Tibial nerve (tissue), 4 donors: ENCODE measurements around the gene SLC66A1. TPM values are rescaled to one million over a fixed set of nuclear protein-coding genes. Genes with fewer than 3 reads are reported as not detected.

ENCODE experiments used
- DNase-seq, 2 donors: peaks; one replicate each; pipeline ENCODE4 v3.0.0-alpha.2; 2019; ENCODE audit warnings: low spot score in 2 of 2
- H3K27ac ChIP-seq, 4 donors: fragments of 200-600 bp; sonication (generic) in 3 of 4; one replicate each; pipeline ENCODE4 v1.5.1; 2017 to 2019; ENCODE audit warnings: mild to moderate bottlenecking in 1 of 4
- H3K27me3 ChIP-seq, 2 donors: fragments of 200-600 bp; sonication (generic) in 1 of 2; one replicate each; pipeline versions ENCODE4 v1.5.1 to v1.6.0; 2017 to 2019
- H3K36me3 ChIP-seq, 3 donors: fragments of 200-600 bp; sonication (generic); one replicate each; pipeline ENCODE4 v1.5.1; 2018 to 2019
- H3K4me1 ChIP-seq, 4 donors: fragments of 200-600 bp; sonication (generic) in 3 of 4; one replicate each; pipeline ENCODE4 v1.5.1; 2017 to 2019
- H3K4me3 ChIP-seq, 4 donors: fragments of 200-600 bp; sonication (generic) in 3 of 4; one replicate each; pipeline ENCODE4 v1.5.1; 2017 to 2019; ENCODE audit warnings: mild to moderate bottlenecking in 1 of 4, moderate library complexity in 1 of 4
- H3K9me3 ChIP-seq, 4 donors: fragments of 200-600 bp; sonication (generic) in 3 of 4; one replicate each; pipeline ENCODE4 v1.5.1; 2017 to 2019
- EP300 ChIP-seq, 2 donors: sonication (generic); formaldehyde crosslinking; IDR thresholded peaks; one replicate each; pipeline ENCODE4 v1.6.1; 2017; ENCODE audit warnings: antibody characterized with exemption in 2 of 2, mild to moderate bottlenecking in 1 of 2
- POLR2A ChIP-seq, 2 donors: fragments of 450-650 bp; IDR thresholded peaks; one replicate each; pipeline ENCODE4 v1.6.1; 2017; ENCODE audit warnings: antibody characterized with exemption in 2 of 2, mild to moderate bottlenecking in 2 of 2, moderate library complexity in 2 of 2
- WGBS, 2 donors: methylation state at CpG; one replicate each; pipeline ENCODE4 v1.1.5; 2018; 5-methylcytosine and 5-hydroxymethylcytosine counted together
- total RNA-seq, 4 donors: library from RNA; depleted of rRNA; stranded (reverse); fragments of >200 nt; gene quantifications; one replicate each; pipeline ENCODE4 v1.1.0, GENCODE V29; 2016
- TF ChIP-seq, protein P1 (sequence below), 5 experiments: fragments of 200-600 bp in 3 of 5; fragments of 450-650 bp in 2 of 5; sonication (generic) in 3 of 5; IDR thresholded peaks; one replicate each; pipeline ENCODE4 v1.5.1; 2016 to 2019; ENCODE audit warnings: antibody characterized with exemption in 5 of 5, mild to moderate bottlenecking in 3 of 5, moderate library complexity in 2 of 5

SLC66A1 gene
- total RNA-seq, 4 donors from 2014 or later, result 14.4 to 30.3 (median 21.2) TPM

DNA sequence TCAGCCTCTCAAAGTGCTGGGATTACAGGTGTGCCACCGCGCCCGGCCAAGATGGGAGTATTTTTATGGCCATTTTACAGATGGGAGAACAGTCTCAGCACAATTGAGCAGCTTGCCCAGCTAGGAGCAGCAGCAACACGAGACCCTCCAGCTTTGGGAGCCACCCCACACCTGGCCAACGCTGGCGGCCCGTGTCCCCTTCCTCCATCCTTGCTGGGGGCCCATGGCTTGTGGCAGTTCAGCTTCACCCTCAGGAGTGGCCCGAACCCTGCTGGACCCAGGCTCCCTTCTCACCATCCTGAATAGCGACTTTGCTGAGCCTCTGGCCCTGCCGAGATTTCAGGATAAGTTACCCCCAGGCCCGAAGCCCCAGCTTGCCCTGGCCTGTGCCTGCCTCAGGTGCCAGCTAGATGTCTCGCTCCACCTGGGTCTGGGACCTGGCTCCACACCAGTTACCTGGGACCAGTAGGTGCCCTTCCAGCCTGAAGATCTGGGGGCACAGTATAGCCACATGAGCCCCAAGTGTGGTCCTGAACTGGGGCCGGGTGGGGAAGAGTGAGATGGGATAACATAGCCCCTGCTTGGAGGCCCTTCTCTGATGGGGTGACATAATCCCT is 19.2 kb downstream of the SLC66A1 start:
- Histone ChIP-seq H3K4me1 (no peaks in the 10 kb centered on the region), H3K27me3 (no peaks in the 10 kb centered on the region), H3K36me3 (peaks cover 0 to 66% (median 7%) of the 10 kb centered on the region in 3 donors), H3K9me3 (no peaks in the 10 kb centered on the region), H3K27ac (no peak overlapping the region), H3K4me3 (no peak overlapping the region)
- TF ChIP-seq POLR2A (IDR thresholded peaks at IDR 0.05), result no peak
- TF ChIP-seq, protein P1, sequence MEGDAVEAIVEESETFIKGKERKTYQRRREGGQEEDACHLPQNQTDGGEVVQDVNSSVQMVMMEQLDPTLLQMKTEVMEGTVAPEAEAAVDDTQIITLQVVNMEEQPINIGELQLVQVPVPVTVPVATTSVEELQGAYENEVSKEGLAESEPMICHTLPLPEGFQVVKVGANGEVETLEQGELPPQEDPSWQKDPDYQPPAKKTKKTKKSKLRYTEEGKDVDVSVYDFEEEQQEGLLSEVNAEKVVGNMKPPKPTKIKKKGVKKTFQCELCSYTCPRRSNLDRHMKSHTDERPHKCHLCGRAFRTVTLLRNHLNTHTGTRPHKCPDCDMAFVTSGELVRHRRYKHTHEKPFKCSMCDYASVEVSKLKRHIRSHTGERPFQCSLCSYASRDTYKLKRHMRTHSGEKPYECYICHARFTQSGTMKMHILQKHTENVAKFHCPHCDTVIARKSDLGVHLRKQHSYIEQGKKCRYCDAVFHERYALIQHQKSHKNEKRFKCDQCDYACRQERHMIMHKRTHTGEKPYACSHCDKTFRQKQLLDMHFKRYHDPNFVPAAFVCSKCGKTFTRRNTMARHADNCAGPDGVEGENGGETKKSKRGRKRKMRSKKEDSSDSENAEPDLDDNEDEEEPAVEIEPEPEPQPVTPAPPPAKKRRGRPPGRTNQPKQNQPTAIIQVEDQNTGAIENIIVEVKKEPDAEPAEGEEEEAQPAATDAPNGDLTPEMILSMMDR (IDR thresholded peaks at IDR 0.05), result no peak
- TF ChIP-seq EP300 (IDR thresholded peaks at IDR 0.05), result no peak
- WGBS, 2 donors, result 83 to 93% methylated on average over 9 to 13 of the region's 13 CpGs
- no peak for DNase-seq

- peaks cover 0 to 62% (median 2%) of the 10 kb centered on the region in 3 donors for H3K36me3 ChIP-seq
- DNase-seq, result no peak
- TF ChIP-seq POLR2A (IDR thresholded peaks at IDR 0.05) (no peak), EP300 (IDR thresholded peaks at IDR 0.05) (no peak)
- TF ChIP-seq, protein P1 (IDR thresholded peaks at IDR 0.05), result no peak
- H3K9me3 ChIP-seq, result no peaks in the 10 kb centered on the region
- WGBS, 2 donors, result 88 to 94% methylated on average over 12 of the region's 12 CpGs
- no peaks in the 10 kb centered on the region for H3K4me1 ChIP-seq
- H3K27ac ChIP-seq, result no peak overlapping the region
- H3K27me3 ChIP-seq, result no peaks in the 10 kb centered on the region
- H3K4me3 ChIP-seq, result no peak overlapping the region
Observed at GRCh38 chr1:19332832-19333231, 20.7 kb downstream of the SLC66A1 start.

DNA sequence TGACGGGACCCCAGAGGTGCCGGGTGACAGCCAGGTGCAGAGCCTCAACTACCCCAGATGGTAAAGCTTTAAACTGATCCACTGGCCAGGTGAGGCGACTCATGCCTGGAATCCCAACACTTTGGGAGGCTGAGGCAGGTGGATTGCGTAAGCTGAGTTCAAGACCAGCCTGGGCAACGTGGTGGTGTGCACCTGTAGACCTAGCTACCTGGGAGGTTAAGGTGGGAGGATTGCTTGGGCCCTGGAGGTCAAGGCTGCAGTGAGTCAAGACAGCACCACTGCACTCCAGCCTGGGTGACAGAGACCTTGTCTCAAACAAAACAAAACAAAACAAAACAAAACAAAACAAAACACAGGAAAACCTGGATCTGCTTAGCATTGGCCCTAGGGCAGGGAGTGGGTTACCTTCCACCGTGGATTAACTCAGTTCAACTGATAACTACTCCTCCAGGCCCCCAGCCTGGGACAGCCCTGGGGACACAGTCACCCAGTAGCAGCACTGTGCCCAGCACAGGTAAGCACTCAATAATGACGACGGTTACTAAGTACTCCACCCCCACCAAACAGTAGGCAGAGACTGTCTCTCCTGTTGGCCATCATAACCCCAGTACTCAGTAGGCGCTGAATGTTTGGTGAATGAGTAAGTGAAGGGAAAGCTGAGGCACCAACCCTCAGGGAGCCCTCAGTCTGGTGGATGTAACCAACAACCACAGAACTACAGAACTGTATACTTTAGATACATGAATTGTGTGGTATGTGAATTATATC is 21.6 kb downstream of the SLC66A1 start:
- H3K4me1 ChIP-seq, result no peaks in the 10 kb centered on the region
- TF ChIP-seq, protein P1 (IDR thresholded peaks at IDR 0.05), result no peak
- TF ChIP-seq POLR2A (IDR thresholded peaks at IDR 0.05) (no peak), EP300 (IDR thresholded peaks at IDR 0.05) (no peak)
- no peak for DNase-seq
- peaks cover 0 to 62% (median 0%) of the 10 kb centered on the region in 3 donors for H3K36me3 ChIP-seq
- no peaks in the 10 kb centered on the region for H3K9me3 ChIP-seq
- H3K27me3 ChIP-seq, result no peaks in the 10 kb centered on the region
- H3K4me3 ChIP-seq, result no peak overlapping the region
- H3K27ac ChIP-seq, result no peak overlapping the region
- 85% methylated on average over 9 of the region's 9 CpGs for WGBS, 2 donors

DNA sequence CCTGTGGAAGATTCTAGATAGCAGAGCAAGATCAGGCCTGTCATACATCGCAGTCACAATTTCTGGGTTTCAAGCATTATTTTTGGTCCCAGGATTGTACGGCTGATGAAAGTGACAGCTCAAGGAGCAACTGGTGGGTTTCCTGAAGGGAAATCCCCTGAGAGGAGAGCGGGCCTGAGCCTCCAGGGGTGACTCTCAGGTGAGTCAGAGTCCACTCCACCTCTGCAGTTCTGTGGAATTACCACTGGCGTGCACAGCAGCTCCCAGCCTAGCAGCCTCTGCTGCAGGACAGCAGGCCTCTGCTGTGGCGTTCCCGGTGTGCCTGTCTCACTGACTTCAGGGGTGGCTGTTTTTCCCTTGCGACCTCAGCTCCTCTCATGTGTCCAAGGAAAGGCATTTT is 24.4 kb downstream of the SLC66A1 start:
- 90% methylated on average over 7 of the region's 7 CpGs for WGBS, 2 donors
- no peaks in the 10 kb centered on the region for H3K9me3 ChIP-seq
- peaks cover 0 to 53% (median 0%) of the 10 kb centered on the region in 3 donors for H3K36me3 ChIP-seq
- no peak overlapping the region for H3K4me3 ChIP-seq
- H3K4me1 ChIP-seq, result peaks cover 0 to 6% (median 0%) of the 10 kb centered on the region in 4 donors
- no peaks in the 10 kb centered on the region for H3K27me3 ChIP-seq
- no peak for DNase-seq
- H3K27ac ChIP-seq, result no peak overlapping the region
- no peak for TF ChIP-seq EP300 (IDR thresholded peaks at IDR 0.05)
- no peak for TF ChIP-seq POLR2A (IDR thresholded peaks at IDR 0.05)
- TF ChIP-seq, protein P1 (IDR thresholded peaks at IDR 0.05), result no peak

- DNase-seq, result no peak
- Histone ChIP-seq H3K9me3 (no peaks in the 10 kb centered on the region), H3K36me3 (peaks cover 0 to 52% (median 0%) of the 10 kb centered on the region in 3 donors), H3K4me3 (no peak overlapping the region), H3K27ac (no peak overlapping the region), H3K4me1 (peaks cover 0 to 14% (median 0%) of the 10 kb centered on the region in 4 donors), H3K27me3 (no peaks in the 10 kb centered on the region)
- TF ChIP-seq, protein P1 (IDR thresholded peaks at IDR 0.05), result no peak
- TF ChIP-seq POLR2A (IDR thresholded peaks at IDR 0.05) (no peak), EP300 (IDR thresholded peaks at IDR 0.05) (no peak)
- 91 to 97% methylated on average over 4 of the region's 4 CpGs for WGBS, 2 donors
Observed at GRCh38 chr1:19337289-19337688, 25.2 kb downstream of the SLC66A1 start.
